H9 (cell line): ENCODE data around the gene PRKCA. TPM values are rescaled to one million over a fixed set of nuclear protein-coding genes. Genes with fewer than 3 reads are reported as not detected.

Experiments used
- DNase-seq: peaks from one replicate; pipeline ENCODE4 v3.0.0-alpha.2; 2017
- H2AFZ ChIP-seq: one replicate; pipeline ENCODE4 v1.6.1; 2013; ENCODE audit warnings: mild to moderate bottlenecking, low read length, control low read depth, moderate library complexity
- H2AK5ac ChIP-seq: 2 replicates; pipeline ENCODE4 v1.6.1; 2013; ENCODE audit warnings: low read length, control low read depth, mixed read lengths; ENCODE audit not compliant: insufficient read length
- H2BK120ac ChIP-seq: one replicate; pipeline ENCODE4 v1.6.1; 2013; ENCODE audit warnings: low read depth, mild to moderate bottlenecking, low read length, control low read depth, inconsistent platforms; ENCODE audit not compliant: poor library complexity, severe bottlenecking
- H2BK12ac ChIP-seq: 2 replicates; pipeline ENCODE4 v1.6.1; 2013; ENCODE audit warnings: low read length, control low read depth, mixed read lengths, low read depth; ENCODE audit not compliant: insufficient read length
- H2BK15ac ChIP-seq: 2 replicates; pipeline ENCODE4 v1.6.1; 2013; ENCODE audit warnings: low read depth, low read length, control low read depth
- H2BK20ac ChIP-seq: one replicate; pipeline ENCODE4 v1.6.1; 2013; ENCODE audit warnings: low read depth, mild to moderate bottlenecking, low read length, control low read depth, inconsistent platforms; ENCODE audit not compliant: poor library complexity, severe bottlenecking
- H2BK5ac ChIP-seq: 2 replicates; pipeline ENCODE4 v1.6.1; 2013; ENCODE audit warnings: low read length, control low read depth, mixed read lengths; ENCODE audit not compliant: insufficient read length
- H3K14ac ChIP-seq: 2 replicates; pipeline ENCODE4 v1.6.1; 2013; ENCODE audit warnings: low read length, control low read depth; ENCODE audit not compliant: insufficient read depth
- H3K18ac ChIP-seq: 2 replicates; pipeline ENCODE4 v1.6.1; 2013; ENCODE audit warnings: low read depth, mild to moderate bottlenecking, mixed read lengths, low read length, control low read depth; ENCODE audit not compliant: insufficient read length
- H3K23ac ChIP-seq: 2 replicates; pipeline ENCODE4 v1.6.1; 2013; ENCODE audit warnings: low read length, control low read depth, mixed read lengths, low read depth; ENCODE audit not compliant: insufficient read length
- H3K23me2 ChIP-seq: 2 replicates; pipeline ENCODE4 v1.6.1; 2013; ENCODE audit warnings: low read depth, mild to moderate bottlenecking, mixed read lengths, low read length, control low read depth; ENCODE audit not compliant: insufficient read length, poor library complexity, severe bottlenecking
- H3K27ac ChIP-seq: 2 replicates; pipeline ENCODE4 v1.5.1; 2013; ENCODE audit warnings: low read length, control low read depth, mixed read lengths, low read depth; ENCODE audit not compliant: insufficient read length
- H3K27me3 ChIP-seq: 2 replicates; pipeline ENCODE4 v1.6.1; 2013; ENCODE audit warnings: low read length, control low read depth, inconsistent platforms; ENCODE audit not compliant: insufficient read depth
- H3K4ac ChIP-seq: 2 replicates; pipeline ENCODE4 v1.6.1; 2013; ENCODE audit warnings: low read depth, mild to moderate bottlenecking, control low read depth, inconsistent platforms, low read length, moderate library complexity
- H3K4me1 ChIP-seq: 2 replicates; pipeline ENCODE4 v1.6.1; 2013; ENCODE audit warnings: low read length, control low read depth, inconsistent platforms; ENCODE audit not compliant: insufficient read depth
- H3K4me2 ChIP-seq: 2 replicates; pipeline ENCODE4 v1.6.1; 2013; ENCODE audit warnings: low read length, control low read depth, mixed read lengths; ENCODE audit not compliant: insufficient read length, insufficient read depth
- H3K56ac ChIP-seq: 2 replicates; pipeline ENCODE4 v1.6.1; 2013; ENCODE audit warnings: low read depth, mild to moderate bottlenecking, mixed read lengths, low read length, control low read depth; ENCODE audit not compliant: insufficient read length
- H3K79me1 ChIP-seq: 2 replicates; pipeline ENCODE4 v1.6.1; 2013; ENCODE audit warnings: low read depth, mild to moderate bottlenecking, moderate library complexity, low read length, control low read depth, inconsistent platforms; ENCODE audit not compliant: insufficient read depth, poor library complexity, severe bottlenecking
- H3K79me2 ChIP-seq: 2 replicates; pipeline ENCODE4 v1.6.1; 2013; ENCODE audit warnings: low read length, control low read depth, inconsistent platforms; ENCODE audit not compliant: insufficient read depth
- H3K9ac ChIP-seq: 2 replicates; pipeline ENCODE4 v1.6.1; 2013; ENCODE audit warnings: low read length, control low read depth, mixed read lengths; ENCODE audit not compliant: insufficient read length; ENCODE audit errors: extremely low read depth
- H3K9me3 ChIP-seq: one replicate; pipeline ENCODE4 v1.6.1; 2013; ENCODE audit warnings: low read depth, low read length, inconsistent platforms; ENCODE audit not compliant: control insufficient read depth
- H3T11ph ChIP-seq: one replicate; pipeline ENCODE4 v1.6.1; 2013; ENCODE audit warnings: mild to moderate bottlenecking, low read length, control low read depth, inconsistent platforms
- H4K20me1 ChIP-seq: one replicate; pipeline ENCODE4 v1.6.1; 2013; ENCODE audit not compliant: control insufficient read depth, insufficient read length, insufficient read depth
- H4K5ac ChIP-seq: 2 replicates; pipeline ENCODE4 v1.6.1; 2013; ENCODE audit warnings: low read depth, mild to moderate bottlenecking, mixed read lengths, low read length, control low read depth; ENCODE audit not compliant: insufficient read length
- H4K8ac ChIP-seq: replicated peaks from 2 replicates; pipeline ENCODE4 v1.6.1; 2013; ENCODE audit warnings: low read length, control low read depth, mixed read lengths, low read depth; ENCODE audit not compliant: insufficient read length
- H4K91ac ChIP-seq: 2 replicates; pipeline ENCODE4 v1.6.1; 2013; ENCODE audit warnings: low read depth, mild to moderate bottlenecking, moderate library complexity, mixed read lengths, low read length, control low read depth; ENCODE audit not compliant: insufficient read length
- H3K27ac Mint-ChIP-seq, 3 experiments: 2 replicates in 2 of 3; 3 replicates in 1 of 3; pipeline ENCODE4 v1.8.0; 2020 to 2021; ENCODE audit warnings: mixed read lengths in 3 of 3, mild to moderate bottlenecking in 1 of 3, moderate library complexity in 1 of 3
- H3K27me3 Mint-ChIP-seq: 2 replicates; pipeline ENCODE4 v1.8.0; 2021; ENCODE audit warnings: low read depth, mild to moderate bottlenecking, moderate library complexity, mixed read lengths
- H3K36me3 Mint-ChIP-seq, 3 experiments: 2 replicates in 2 of 3; 3 replicates in 1 of 3; pipeline ENCODE4 v1.8.0; 2020 to 2021; ENCODE audit warnings: low read depth in 3 of 3, mixed read lengths in 3 of 3; ENCODE audit not compliant: insufficient read depth in 1 of 3
- H3K4me1 Mint-ChIP-seq, 2 experiments: 2 replicates each; pipeline ENCODE4 v1.8.0; 2020; ENCODE audit warnings: mixed read lengths in 2 of 2
- H3K4me3 Mint-ChIP-seq, 2 experiments: 2 replicates in 1 of 2; 3 replicates in 1 of 2; pipeline ENCODE4 v1.8.0; 2020 to 2021; ENCODE audit warnings: mild to moderate bottlenecking in 2 of 2, mixed read lengths in 2 of 2, moderate library complexity in 1 of 2
- H3K9me3 Mint-ChIP-seq, 2 experiments: 2 replicates in 1 of 2; 3 replicates in 1 of 2; pipeline ENCODE4 v1.8.0; 2020; ENCODE audit warnings: mild to moderate bottlenecking in 2 of 2, mixed read lengths in 2 of 2, moderate library complexity in 1 of 2
- CTCF ChIP-seq: fragments of 200-600 bp; sonication (generic); conservative IDR thresholded peaks from 3 replicates; pipeline ENCODE4 v1.8.0; 2021; ENCODE audit warnings: antibody characterized with exemption, mild to moderate bottlenecking
- WGBS: extraction: QIAGEN DNeasy Blood & Tissue Kit; methylation state at CpG from one replicate; pipeline ENCODE4 v1.1.7; 2013; ENCODE audit warnings: missing lambda C conversion rate, low lambda C conversion rate, mixed read lengths; ENCODE audit not compliant: insufficient read length; ENCODE audit errors: extremely low coverage; 5-methylcytosine and 5-hydroxymethylcytosine counted together
- total RNA-seq: library from RNA; stranded (reverse); gene quantifications from 2 replicates; pipeline ENCODE4 v1.2.1, GENCODE V29; 2021

The PRKCA gene
- total RNA-seq, 1 experiment from 2014 or later: 10.5 TPM

DNA sequence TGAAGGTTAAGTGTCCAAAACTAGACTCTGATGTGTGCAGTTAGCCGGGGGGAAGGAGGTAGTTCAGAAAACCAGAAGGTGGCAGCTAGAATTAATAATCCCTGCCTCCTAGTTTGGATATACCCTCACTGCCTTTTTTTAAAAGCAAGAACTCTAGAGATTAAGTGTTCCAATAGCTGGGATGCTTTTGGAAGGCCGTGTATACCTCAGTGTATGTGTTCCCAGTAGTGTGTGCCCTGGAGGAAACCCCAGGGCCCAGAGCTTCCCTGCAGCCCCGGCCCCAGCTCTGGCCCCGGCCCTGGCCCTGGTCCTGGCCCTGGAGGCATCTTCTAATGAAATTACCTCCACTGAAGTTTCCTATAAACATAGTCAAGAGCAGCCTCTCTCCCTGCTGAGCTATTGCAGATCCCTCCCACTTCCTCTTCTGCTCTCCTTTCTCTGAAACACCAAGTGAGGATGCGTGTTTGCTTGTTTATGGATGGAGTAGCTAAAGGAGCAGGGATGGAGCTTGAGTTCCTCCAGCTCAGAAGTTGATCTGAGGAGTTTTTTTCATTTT lies 130.7 kb downstream of the PRKCA start:
- peaks cover 9 to 11% of the 10 kb centered on the region in 2 experiments for H3K4me1 Mint-ChIP-seq
- H4K20me1 ChIP-seq: no peaks in the 10 kb centered on the region

More for the DNA sequence above, 130.7 kb downstream of the PRKCA start:
- Histone ChIP-seq H3K4me1 (peaks cover 4% of the 10 kb centered on the region), H3K27me3 (no peaks in the 10 kb centered on the region), H3K4me2 (no peak overlapping the region), H2BK20ac (no peak overlapping the region), H3K18ac (no peak overlapping the region), H3K79me1 (no peaks in the 10 kb centered on the region), H2BK5ac (no peak overlapping the region), H3K14ac (no peak overlapping the region), H3K23ac (no peak overlapping the region), H2BK12ac (no peak overlapping the region), H2AK5ac (no peak overlapping the region), H3K9me3 (no peaks in the 10 kb centered on the region), H3K79me2 (no peaks in the 10 kb centered on the region), H3K27ac (no peak overlapping the region), H4K8ac (no peak overlapping the region), H4K91ac (no peak overlapping the region), H4K5ac (no peak overlapping the region), H3K9ac (no peak overlapping the region), H2BK15ac (no peak overlapping the region), H3K23me2 (no peaks in the 10 kb centered on the region), H3K56ac (no peak overlapping the region), H3T11ph (no peak overlapping the region), H3K4ac (no peak overlapping the region), H2BK120ac (no peak overlapping the region), H2AFZ (no peak overlapping the region)
- DNase-seq: no peak
- WGBS: no CpG with 5 or more reads among the region's 5 CpGs
- no peak for TF ChIP-seq CTCF
- Mint-ChIP-seq H3K4me3 (no peak overlapping the region), H3K36me3 (no peaks in the 10 kb centered on the region), H3K27me3 (no peaks in the 10 kb centered on the region), H3K27ac (no peak overlapping the region; a peak in 1 of 7 replicates), H3K9me3 (no peaks in the 10 kb centered on the region)
